HG03521 (cell line): ENCODE measurements around the gene MMRN2.
"Not testable (repeated sequence)": the region's sequence is repeated elsewhere in the genome, so short reads cannot be mapped to it uniquely, and the experiment has no call there.

Experiments
- ATAC-seq: cut with Tn5 transposase; IDR thresholded peaks from one replicate; pipeline ENCODE4 v1.9.1; 2021; ENCODE audit warnings: mild to moderate bottlenecking, moderate library complexity; ENCODE audit not compliant: unreplicated experiment

Gene MMRN2

DNA sequence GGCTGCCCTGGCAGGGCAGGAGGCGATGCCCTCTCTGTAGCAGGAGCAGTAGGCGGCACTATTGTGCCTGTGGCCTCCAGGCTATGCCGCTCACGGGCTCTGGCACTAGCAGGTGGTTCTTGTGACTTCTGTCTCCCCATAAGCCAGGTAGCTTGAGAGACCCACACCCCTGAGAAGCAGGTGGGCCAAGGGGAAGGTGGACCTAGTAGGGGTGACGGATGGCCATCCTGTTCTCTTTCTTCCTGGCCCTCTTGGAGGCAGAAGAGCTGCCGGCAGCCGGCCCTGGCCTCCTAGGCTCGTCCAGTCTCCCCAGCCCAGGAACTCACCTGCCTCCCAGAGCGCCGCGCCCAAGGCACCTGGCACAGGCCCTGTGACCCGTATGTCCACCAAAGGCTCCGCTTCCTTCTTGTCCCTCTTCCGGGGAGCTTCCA is 15.4 kb downstream of the MMRN2 start:
- ATAC-seq, result no peak

- no peak for ATAC-seq
Observed at GRCh38 chr10:86941426-86941825, 16.0 kb downstream of the MMRN2 start.

DNA sequence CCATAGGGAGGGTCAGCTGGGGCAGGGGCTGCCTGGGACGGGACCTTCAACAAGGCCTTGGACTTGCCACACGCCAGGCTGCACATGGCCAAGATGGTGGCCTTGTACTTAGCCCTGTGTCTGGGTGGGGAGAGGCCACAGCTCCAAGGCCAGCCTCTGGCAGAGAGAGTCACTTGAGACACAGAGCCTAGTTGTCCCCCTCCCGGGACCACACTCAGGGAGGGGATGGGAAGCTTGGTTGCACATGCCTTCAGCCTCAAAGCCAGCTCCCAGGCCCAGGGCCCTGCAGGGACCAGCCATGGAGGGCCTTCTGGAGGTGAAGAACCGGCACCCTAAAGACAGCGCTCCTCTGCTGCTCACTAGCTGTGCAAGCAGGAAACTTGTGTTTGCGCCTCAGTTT is 16.7 kb downstream of the MMRN2 start:
- no peak for ATAC-seq

DNA sequence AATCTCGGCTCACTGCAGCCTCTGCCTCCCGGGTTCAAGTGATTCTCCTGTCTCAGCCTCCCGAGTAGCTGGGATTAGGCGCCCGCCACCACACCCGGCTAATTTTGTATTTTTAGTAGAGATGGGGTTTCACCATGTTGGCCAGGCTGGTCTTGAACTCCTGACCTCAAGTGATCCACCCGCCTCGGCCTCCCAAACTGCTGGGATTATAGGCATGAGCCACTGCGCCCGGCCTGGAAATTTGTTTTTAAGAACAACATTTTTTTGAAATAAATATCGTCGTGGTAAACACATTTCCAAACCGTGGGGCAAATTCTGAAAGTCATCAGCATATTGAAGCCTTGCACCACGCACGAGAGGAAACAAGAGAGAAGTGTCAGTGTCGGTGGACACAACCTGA is 17.3 kb downstream of the MMRN2 start:
- ATAC-seq, result not testable (repeated sequence)

GRCh38 chr10:86938260-86938659 is 19.2 kb downstream of the MMRN2 start:
- no peak for ATAC-seq

GRCh38 chr10:86937502-86938154 is 19.8 kb downstream of the MMRN2 start:
- ATAC-seq, result no peak

- no peak for ATAC-seq
Observed at GRCh38 chr10:86936661-86937501, 20.5 kb downstream of the MMRN2 start.

GRCh38 chr10:86934162-86934711 is 23.2 kb downstream of the MMRN2 start:
- ATAC-seq, result not testable (repeated sequence)

DNA sequence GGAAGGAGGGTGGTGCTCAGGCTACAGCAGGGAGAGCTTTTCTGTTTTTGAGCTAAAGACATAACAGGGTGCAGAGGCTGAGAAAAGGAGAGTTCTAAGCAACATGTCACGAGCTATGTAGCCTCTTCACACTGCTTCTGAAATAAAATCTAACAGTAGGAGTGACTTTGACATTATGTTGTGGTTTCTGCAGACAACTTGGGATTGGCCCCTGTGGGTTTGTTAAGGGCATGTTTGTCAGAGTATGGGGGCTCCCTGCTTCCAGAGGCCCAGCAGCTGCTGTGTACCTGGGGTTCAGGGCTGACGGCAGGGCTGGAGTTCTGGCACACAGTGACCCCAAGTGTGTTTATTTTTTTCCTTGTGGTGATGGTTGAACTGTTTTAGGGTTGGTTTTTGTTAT is 24.7 kb downstream of the MMRN2 start:
- ATAC-seq, result no peak

GRCh38 chr10:86931872-86932271 is 25.5 kb downstream of the MMRN2 start:
- ATAC-seq, result no peak

DNA sequence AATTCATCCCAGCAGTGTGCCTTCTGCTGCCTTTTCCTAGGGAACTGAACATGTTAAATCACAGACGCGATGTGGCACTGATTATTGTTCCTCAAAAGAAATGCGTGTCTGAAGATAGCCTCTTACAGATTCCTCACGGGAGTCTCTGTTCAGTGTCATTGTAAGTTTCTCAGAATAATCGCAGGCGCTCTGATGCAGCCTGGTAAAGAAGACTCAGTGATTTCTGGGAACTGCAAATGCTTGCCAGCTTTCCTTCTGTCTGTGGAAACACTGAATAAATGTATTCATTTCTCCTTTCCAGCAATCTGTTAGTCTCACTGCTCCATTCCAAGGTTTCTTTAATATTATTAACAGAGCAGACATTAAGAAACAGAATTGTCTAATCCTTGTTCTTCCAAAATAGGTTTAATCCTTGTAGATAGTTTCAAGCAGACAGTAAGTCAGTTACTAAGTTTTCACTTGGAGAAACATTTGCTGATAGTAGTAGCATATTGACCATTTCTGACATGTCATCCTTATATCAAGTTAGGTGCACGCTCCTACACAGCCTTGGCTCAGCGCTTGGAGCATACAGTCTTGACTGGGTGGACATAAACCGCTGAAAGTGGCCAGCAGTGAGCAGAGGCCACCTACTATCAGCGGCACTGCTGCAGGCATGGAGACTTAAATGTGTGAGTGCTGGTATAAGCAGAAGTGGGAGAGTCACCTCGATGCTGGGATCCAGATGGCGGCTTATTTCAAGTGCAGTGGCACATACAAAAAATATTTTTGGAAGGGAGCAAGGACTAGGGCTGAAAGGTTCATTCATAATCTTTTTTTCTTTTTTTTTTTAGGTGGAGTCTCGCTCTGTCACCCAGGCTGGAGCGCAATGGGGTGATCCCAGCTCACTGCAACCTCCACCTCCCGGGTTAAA is 27.7 kb downstream of the MMRN2 start:
- no peak for ATAC-seq

DNA sequence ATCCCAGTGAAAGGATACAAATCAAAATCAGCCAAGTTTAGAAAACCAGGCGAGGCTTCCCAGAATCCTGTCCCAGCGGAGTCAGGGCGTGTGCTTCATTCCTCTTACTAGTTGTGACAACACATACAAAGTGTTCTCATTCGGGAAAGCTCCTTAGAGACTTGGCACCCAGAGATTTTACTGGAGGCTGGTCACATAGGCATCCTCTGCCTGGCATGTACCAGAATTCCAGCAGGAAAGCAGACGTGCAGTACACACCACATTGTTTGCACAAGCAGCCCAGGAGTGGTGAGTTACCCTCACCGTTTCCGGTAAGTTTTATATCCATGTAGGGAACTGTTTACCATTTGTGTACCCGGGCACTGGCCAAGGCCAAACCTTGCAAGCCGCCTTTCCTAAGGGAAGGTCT is 34.9 kb downstream of the MMRN2 start:
- no peak for ATAC-seq

DNA sequence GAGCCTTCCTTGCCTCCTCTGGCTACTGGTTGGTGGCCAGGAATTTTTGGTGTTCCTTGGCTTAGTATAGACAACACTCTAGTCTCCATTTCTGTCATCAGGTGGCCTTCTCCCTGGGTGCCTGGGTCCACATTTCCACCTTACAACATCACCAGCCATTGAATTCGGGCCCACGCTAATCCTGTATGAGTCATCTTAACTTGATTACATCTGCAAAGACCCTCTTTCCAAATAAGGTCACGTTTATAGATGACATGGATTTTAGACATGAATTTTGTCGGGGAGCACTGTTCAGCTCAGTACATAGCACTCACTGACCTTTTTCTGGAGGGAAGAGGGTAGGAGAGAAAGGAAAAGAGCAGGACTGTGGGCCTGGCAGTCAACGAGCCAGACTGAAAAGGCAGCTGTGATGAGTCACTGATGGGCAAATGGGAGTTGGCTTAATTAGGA is 39.4 kb downstream of the MMRN2 start:
- no peak for ATAC-seq

GRCh38 chr10:86914734-86915133 is 42.7 kb downstream of the MMRN2 start:
- no peak for ATAC-seq

- ATAC-seq, result no peak
Observed at GRCh38 chr10:86905429-86905828, 52.0 kb downstream of the MMRN2 start.

DNA sequence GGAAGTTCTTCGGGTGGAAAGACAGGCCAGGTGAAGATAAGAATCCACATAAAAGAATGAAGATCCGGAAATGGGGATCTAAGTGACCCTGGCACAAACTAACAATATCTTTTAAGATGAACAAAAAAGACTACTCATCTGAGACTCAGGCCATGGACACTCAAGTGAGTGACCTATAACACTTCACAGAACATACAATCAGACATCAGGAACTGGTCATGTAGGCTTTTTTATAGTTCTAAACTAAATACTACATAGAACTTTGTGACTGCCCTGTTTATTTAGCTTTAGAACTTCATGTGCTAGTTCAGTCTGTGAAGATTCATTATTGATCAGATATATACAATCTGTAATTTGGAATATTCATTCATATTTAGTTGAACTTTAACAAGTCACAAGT is 52.8 kb downstream of the MMRN2 start:
- no peak for ATAC-seq

DNA sequence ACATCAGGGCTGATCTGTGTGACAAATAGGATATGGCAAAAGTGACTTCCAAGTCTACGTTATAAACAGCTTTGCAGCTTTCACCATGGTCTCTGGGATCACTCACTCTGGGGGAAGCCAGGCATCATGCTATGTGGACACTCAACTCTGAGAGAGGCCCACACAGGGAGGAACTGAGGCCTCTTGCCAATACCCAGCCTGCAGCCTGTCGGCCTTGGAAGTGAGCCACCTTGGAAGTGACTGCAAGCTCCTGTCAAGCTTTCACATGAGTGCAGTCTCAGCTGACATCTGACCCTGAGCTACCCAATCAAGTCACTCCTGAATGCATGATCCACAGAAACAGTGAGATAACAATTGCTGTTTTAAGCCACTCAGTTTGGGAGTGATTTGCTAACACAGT is 56.5 kb downstream of the MMRN2 start:
- ATAC-seq, result no peak

DNA sequence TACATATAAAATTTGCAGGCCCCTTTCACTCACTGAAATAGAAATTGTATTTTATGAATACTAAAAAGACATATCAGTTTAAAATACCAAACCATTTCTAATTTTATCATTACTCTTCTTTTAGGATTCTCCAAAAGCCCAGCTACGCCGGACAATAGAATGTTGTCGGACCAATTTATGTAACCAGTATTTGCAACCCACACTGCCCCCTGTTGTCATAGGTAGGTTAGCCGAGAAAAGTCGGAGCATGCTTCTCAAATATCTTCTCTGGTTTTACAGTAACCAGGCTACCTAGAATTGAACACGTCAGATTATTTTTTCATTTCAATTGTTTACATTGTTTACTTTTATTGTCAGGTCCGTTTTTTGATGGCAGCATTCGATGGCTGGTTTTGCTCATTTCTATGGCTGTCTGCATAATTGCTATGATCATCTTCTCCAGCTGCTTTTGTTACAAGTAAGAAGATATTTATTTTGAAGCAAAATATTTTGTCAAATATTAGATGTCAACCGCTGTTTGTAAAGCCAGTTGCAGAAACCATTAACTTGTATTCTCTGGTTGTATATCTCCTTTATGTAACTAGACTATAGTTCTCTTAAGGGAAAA is 57.6 kb downstream of the MMRN2 start:
- no peak for ATAC-seq

DNA sequence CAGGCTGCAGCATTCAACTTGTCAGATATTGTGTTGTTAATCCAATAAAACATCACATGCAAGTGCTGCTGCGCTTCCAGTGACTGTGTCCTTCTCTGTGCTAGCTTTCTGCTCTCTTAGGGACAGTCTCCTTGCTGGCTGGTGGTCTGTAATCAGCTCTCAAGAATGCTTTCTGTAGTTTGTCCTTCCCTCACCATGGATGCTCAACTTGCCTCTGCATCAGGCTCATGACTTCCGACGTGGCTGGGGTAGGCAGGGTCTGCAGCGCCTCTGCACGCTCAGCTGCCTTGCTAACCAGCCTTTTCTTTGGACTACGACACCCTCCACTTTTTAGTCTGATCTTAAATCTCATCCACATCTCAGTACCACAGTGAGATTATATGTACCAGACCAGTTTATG is 58.3 kb downstream of the MMRN2 start:
- no peak for ATAC-seq

DNA sequence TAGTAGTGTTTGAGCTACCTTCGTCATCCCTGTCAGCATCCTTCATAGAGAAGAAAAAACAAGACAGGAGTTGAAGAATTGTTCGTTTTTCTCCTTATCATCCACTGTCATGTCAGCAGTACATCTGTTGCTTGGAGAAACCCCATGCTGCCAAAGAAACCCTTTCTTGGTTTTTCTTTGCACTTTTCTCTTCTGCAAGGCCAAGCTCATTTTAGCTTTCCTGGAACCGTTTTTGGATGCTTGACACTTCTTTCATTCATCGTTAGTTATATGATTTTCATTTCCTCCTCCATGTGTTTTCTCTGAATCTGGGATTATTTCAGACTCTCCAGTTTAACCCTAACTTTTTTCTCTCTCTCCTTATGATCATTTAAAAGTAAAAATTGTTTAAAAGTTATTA is 58.9 kb downstream of the MMRN2 start:
- ATAC-seq, result no peak

DNA sequence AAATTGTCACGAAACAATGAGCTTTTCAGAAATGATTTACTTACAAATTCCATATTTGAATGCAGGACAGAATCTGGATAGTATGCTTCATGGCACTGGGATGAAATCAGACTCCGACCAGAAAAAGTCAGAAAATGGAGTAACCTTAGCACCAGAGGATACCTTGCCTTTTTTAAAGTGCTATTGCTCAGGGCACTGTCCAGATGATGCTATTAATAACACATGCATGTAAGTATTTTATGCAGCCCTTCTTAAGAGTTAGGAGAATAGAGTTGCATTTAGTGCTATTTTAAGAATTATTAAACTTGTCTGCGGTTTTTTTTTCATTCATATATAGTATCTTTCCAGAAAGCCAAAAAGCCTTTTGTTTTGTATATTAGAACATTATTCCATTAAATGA is 67.4 kb downstream of the MMRN2 start:
- ATAC-seq, result no peak
